PFSK-1 (cell line): Measurements from ENCODE around the gene PHF13.

ENCODE experiments used
- FOXP2 ChIP-seq: optimal IDR thresholded peaks from 2 replicates; pipeline ENCODE3; 2011; ENCODE audit warnings: borderline replicate concordance, control low read depth, inconsistent platforms; ENCODE audit not compliant: insufficient read depth; ENCODE audit errors: extremely low read length, extremely low read depth
- POLR2AphosphoS5 ChIP-seq: IDR thresholded peaks from 2 replicates; pipeline ENCODE4 v1.6.1; 2012; ENCODE audit warnings: low read depth, mild to moderate bottlenecking, control low read depth, low read length, moderate library complexity
- SIN3A ChIP-seq: IDR thresholded peaks from 2 replicates; pipeline ENCODE4 v1.6.1; 2012; ENCODE audit warnings: mild to moderate bottlenecking, low read length, moderate library complexity, borderline replicate concordance; ENCODE audit not compliant: insufficient read depth
- TAF1 ChIP-seq: IDR thresholded peaks from 2 replicates; pipeline ENCODE4 v1.6.1; 2012; ENCODE audit warnings: low read length, control low read depth, borderline replicate concordance; ENCODE audit not compliant: insufficient read depth
- TF ChIP-seq, protein P1 (sequence below), 2 experiments: IDR thresholded peaks; 2 replicates each; pipeline versions ENCODE4 v1.6.1 to v1.8.0; 2011 to 2012; ENCODE audit warnings: low read depth in 2 of 2, low read length in 2 of 2, control low read depth in 1 of 2, inconsistent platforms in 1 of 2, mild to moderate bottlenecking in 1 of 2, moderate library complexity in 1 of 2; ENCODE audit not compliant: insufficient read depth in 1 of 2

The PHF13 gene

DNA sequence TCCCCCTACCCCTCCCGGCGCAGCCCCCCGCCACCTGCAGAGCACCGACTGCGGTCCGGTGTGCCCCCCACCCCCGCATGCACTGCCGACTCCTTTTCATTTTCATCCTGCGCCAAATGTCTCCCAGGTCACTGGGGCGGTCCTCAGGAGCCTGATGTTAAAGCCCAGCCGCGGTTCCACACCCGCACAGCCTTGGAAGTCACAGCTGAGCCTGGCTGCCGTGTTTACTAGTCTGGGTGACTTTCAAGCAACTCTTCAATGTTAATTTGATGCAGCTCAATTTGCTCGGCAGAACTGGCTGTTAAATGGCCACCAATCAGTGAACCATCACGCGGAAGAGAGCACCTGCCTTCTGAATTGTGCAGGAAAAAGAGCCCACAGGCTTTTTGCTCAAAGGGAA is 38.4 kb downstream of the PHF13 start:
- TF ChIP-seq, protein P1, sequence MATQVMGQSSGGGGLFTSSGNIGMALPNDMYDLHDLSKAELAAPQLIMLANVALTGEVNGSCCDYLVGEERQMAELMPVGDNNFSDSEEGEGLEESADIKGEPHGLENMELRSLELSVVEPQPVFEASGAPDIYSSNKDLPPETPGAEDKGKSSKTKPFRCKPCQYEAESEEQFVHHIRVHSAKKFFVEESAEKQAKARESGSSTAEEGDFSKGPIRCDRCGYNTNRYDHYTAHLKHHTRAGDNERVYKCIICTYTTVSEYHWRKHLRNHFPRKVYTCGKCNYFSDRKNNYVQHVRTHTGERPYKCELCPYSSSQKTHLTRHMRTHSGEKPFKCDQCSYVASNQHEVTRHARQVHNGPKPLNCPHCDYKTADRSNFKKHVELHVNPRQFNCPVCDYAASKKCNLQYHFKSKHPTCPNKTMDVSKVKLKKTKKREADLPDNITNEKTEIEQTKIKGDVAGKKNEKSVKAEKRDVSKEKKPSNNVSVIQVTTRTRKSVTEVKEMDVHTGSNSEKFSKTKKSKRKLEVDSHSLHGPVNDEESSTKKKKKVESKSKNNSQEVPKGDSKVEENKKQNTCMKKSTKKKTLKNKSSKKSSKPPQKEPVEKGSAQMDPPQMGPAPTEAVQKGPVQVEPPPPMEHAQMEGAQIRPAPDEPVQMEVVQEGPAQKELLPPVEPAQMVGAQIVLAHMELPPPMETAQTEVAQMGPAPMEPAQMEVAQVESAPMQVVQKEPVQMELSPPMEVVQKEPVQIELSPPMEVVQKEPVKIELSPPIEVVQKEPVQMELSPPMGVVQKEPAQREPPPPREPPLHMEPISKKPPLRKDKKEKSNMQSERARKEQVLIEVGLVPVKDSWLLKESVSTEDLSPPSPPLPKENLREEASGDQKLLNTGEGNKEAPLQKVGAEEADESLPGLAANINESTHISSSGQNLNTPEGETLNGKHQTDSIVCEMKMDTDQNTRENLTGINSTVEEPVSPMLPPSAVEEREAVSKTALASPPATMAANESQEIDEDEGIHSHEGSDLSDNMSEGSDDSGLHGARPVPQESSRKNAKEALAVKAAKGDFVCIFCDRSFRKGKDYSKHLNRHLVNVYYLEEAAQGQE (IDR thresholded peaks at IDR 0.05; ENCODE audit: insufficient read depth in 1 of 2, low read depth in 2 of 2, low read length in 2 of 2), result no peak
- TF ChIP-seq FOXP2 (no peak), TAF1 (no peak), POLR2AphosphoS5 (no peak), SIN3A (no peak)

DNA sequence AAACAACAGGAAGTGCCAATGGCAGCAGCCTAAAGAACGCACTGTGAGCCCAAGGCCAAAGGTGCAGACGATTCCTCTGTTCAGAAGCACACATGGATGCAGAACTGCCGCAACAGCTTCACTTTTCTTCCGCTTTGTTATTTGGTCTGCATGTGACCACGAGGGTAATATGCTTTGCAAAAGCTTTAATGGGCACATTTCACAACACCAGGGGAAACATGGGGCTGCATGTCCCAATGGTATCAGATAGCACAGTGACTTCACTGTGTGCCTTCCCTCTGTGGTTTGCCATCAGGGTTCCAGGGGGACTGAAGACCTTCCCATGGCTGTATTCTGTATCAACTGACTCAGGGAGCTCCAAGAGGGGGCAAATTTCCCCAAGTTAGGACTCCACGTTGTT is 39.5 kb downstream of the PHF13 start:
- TF ChIP-seq, protein P1 (IDR thresholded peaks at IDR 0.05; ENCODE audit: insufficient read depth in 1 of 2, low read depth in 2 of 2, low read length in 2 of 2), result no peak
- TF ChIP-seq TAF1 (no peak), SIN3A (no peak), FOXP2 (no peak), POLR2AphosphoS5 (no peak)

DNA sequence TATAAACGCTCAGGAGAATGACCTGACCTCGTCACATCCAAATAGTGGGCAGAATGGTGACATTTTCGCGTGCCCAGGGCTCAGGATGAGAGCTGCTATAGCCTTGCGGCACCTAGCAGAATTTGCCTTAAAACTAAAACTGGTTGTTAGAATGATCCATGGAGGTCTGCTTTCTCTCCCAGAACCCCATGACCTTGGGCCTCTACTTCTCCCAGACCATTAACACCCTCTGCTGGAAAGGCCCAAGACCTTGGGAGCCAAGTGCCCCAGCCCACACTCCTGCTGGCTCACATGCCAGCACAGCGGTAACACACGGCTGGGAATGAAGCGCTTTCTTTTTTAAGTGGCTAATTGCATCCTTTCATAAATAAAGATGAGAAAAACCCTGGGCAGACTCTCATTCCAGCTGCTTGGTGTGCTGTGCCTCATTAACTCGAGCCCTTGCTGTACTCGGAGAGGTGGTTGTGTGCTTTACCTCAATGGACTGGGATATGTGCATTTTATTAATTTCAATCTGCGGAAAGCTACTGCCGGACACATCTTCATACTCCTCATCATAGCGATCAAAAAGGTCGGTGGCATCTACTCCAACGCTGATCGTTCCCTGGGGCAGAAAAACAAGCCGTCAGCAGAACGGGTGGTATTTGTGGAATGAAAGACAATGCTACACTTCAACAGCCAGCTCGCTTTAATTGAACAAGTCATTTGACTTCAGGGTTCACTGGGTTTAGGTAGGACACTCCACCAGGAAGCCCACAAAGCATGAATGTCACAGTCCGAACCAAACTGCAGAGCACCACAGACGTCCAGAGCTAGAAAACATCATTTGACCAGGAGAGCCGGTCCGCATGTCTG is 40.1 kb downstream of the PHF13 start:
- TF ChIP-seq POLR2AphosphoS5, result no peak
- no peak for TF ChIP-seq TAF1
- TF ChIP-seq, protein P1 (IDR thresholded peaks at IDR 0.05; ENCODE audit: insufficient read depth in 1 of 2, low read depth in 2 of 2, low read length in 2 of 2), result no peak
- TF ChIP-seq SIN3A, result no peak
- no peak for TF ChIP-seq FOXP2

DNA sequence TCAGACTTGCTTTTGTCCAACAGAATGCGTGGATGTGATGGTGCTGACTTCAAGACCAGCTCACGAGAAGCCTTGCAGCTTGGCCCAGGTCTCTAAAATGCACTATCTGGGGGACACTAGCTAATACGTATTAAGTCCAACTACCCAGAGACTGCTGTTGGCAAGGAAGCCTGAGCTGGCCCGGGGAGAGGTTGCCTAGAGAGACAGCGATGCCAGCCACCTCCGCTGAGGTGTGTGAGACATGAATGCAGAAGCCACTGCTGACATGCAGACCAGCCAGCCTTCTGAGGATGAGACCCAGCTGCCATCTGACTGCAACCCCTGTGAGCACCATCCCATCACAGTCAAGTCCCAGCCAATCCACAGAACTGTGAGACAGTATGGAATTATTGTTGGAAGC is 43.6 kb downstream of the PHF13 start:
- no peak for TF ChIP-seq SIN3A
- TF ChIP-seq TAF1, result no peak
- TF ChIP-seq FOXP2, result no peak
- TF ChIP-seq, protein P1 (IDR thresholded peaks at IDR 0.05; ENCODE audit: insufficient read depth in 1 of 2, low read depth in 2 of 2, low read length in 2 of 2), result no peak
- TF ChIP-seq POLR2AphosphoS5, result no peak
